Sigmoid colon (tissue), 4 donors: ENCODE measurements around the gene OPRM1.

Experiments
- CTCF ChIP-seq, 4 experiments: fragments of 450-650 bp in 3 of 4; fragments of 200-600 bp in 1 of 4; IDR thresholded peaks; one replicate each; pipeline ENCODE4 v1.5.1; 2016 to 2019; ENCODE audit warnings: antibody characterized with exemption in 4 of 4, mild to moderate bottlenecking in 3 of 4, moderate library complexity in 2 of 4
- EP300 ChIP-seq, 4 donors: sonication (generic); formaldehyde crosslinking; IDR thresholded peaks; one replicate each; pipeline ENCODE4 v1.6.1; 2017; ENCODE audit warnings: antibody characterized with exemption in 4 of 4
- POLR2A ChIP-seq, 2 donors: fragments of 450-650 bp; IDR thresholded peaks; one replicate each; pipeline ENCODE4 v1.6.1; 2016; ENCODE audit warnings: antibody characterized with exemption in 2 of 2, mild to moderate bottlenecking in 2 of 2, moderate library complexity in 2 of 2

DNA sequence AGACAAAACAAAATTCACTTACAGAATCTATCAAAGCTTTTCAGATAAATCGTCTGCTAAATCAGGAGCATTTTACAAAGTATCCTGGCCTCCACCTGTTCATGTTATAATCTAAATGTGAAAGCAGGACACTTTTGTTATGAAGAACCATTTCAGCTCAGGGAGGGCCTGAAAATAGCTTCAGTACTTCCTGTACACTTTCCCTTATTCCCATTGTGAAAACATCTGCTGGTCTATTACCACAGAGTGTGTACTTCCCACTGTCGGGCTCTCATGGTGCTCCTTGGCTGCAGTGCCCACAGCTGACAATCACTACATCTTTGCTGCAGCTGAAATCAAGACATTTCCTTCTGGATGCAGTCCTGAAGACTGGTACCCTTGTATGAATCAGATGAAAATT is 128.1 kb downstream of the OPRM1 start:
- TF ChIP-seq EP300 (IDR thresholded peaks at IDR 0.05) = no peak
- TF ChIP-seq CTCF (IDR thresholded peaks at IDR 0.05) = no peak
- no peak for TF ChIP-seq POLR2A (IDR thresholded peaks at IDR 0.05)
